Measurements from ENCODE around the gene WIPI1. TPM values are rescaled to one million over a fixed set of nuclear protein-coding genes. Genes with fewer than 3 reads are reported as not detected.

WIPI1 gene
- total RNA-seq, 1 donor from 2014 or later, result 39.0 TPM

- Mint-ChIP-seq H3K27ac (no peak overlapping the region), H3K4me1 (ENCODE audit: unreplicated experiment) (peaks cover 18% of the 10 kb centered on the region), H3K9me3 (no peaks in the 10 kb centered on the region), H3K4me3 (no peak overlapping the region), H3K36me3 (no peaks in the 10 kb centered on the region), H3K27me3 (no peaks in the 10 kb centered on the region)
- peak; percentile 42 for DNase-seq (ENCODE audit: extremely low spot score, unreplicated experiment)
- TF ChIP-seq CTCF (conservative IDR thresholded peaks at IDR 0.05), result no peak
Measured at GRCh38 chr17:68387435-68388218, 69.7 kb downstream of the WIPI1 start.

DNA sequence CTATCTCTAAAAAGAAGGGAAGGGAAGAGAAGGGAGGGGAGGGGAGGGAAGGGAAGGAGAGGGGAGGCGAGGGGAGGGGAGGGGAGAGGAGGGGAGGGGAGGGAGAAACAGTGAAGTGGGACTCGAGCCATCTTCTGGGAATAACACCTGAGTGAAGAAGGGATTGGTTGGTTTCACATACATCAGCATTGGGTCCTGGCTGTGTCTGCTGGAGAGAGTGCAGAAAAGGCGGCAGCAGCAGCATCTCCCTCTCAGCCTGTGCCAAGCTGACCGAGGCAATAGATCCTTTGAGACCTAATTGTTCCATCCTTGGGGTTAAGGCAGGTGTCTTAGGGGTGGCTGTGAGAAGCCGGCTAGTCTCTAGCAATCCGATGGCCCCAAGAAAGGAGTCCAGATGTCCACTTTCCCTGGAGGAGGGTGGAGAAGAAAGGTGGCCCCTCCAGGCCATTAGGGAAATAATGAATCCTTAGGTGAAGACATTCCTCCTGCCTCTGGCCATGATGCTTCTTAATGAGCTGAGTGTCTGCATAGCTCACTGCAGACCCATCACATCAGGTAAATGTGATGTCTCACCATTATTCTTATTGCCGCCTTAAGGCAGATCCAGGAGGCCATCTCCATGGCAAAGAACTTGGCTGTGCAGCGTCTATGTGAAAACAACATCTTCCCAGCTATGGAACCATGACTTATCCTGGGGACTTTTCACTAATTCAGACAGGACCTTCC is 71.6 kb downstream of the WIPI1 start:
- H3K36me3 Mint-ChIP-seq, result no peaks in the 10 kb centered on the region
- no peak for TF ChIP-seq CTCF (conservative IDR thresholded peaks at IDR 0.05)
- H3K4me1 Mint-ChIP-seq (ENCODE audit: unreplicated experiment), result peaks cover 24% of the 10 kb centered on the region
- no peaks in the 10 kb centered on the region for H3K27me3 Mint-ChIP-seq
- H3K27ac Mint-ChIP-seq, result no peak overlapping the region
- no peaks in the 10 kb centered on the region for H3K9me3 Mint-ChIP-seq
- no peak overlapping the region for H3K4me3 Mint-ChIP-seq
- no peak for DNase-seq (ENCODE audit: extremely low spot score, unreplicated experiment)

DNA sequence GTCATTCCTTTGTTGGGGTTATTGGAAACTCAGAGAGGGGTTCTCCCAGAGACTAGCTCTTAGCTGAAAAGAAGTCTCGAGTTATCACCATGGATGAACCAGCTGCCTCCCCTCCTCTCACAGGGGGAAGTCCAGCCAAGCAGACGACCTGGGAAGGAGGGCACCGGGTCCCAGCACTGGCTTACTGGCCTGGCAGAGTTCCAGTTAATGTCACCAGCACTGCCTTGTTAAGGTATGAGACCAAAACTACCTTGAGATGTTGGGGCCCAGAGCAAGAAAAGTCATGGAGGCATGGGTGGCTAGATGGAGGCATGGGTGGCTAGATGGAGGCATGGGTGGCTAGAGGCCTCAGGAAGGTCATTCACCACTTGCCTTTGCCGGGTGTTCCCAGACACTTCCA is 72.4 kb downstream of the WIPI1 start:
- Mint-ChIP-seq H3K27ac (no peak overlapping the region), H3K9me3 (no peaks in the 10 kb centered on the region)

GRCh38 chr17:68384471-68384870 is 72.8 kb downstream of the WIPI1 start:
- H3K36me3 Mint-ChIP-seq, result no peaks in the 10 kb centered on the region
- no peaks in the 10 kb centered on the region for H3K27me3 Mint-ChIP-seq
- no peak for DNase-seq (ENCODE audit: extremely low spot score, unreplicated experiment)
- H3K27ac Mint-ChIP-seq, result no peak overlapping the region
- no peak for TF ChIP-seq CTCF (conservative IDR thresholded peaks at IDR 0.05)
- H3K4me3 Mint-ChIP-seq, result no peak overlapping the region
- H3K4me1 Mint-ChIP-seq (ENCODE audit: unreplicated experiment), result peaks cover 28% of the 10 kb centered on the region
- H3K9me3 Mint-ChIP-seq, result no peaks in the 10 kb centered on the region

More for the DNA sequence above, 72.4 kb downstream of the WIPI1 start:
- H3K4me1 Mint-ChIP-seq (ENCODE audit: unreplicated experiment), result peaks cover 24% of the 10 kb centered on the region
- H3K27me3 Mint-ChIP-seq, result no peaks in the 10 kb centered on the region
- no peak for TF ChIP-seq CTCF (conservative IDR thresholded peaks at IDR 0.05)
- no peak overlapping the region for H3K4me3 Mint-ChIP-seq
- DNase-seq (ENCODE audit: extremely low spot score, unreplicated experiment), result no peak
- no peaks in the 10 kb centered on the region for H3K36me3 Mint-ChIP-seq

DNA sequence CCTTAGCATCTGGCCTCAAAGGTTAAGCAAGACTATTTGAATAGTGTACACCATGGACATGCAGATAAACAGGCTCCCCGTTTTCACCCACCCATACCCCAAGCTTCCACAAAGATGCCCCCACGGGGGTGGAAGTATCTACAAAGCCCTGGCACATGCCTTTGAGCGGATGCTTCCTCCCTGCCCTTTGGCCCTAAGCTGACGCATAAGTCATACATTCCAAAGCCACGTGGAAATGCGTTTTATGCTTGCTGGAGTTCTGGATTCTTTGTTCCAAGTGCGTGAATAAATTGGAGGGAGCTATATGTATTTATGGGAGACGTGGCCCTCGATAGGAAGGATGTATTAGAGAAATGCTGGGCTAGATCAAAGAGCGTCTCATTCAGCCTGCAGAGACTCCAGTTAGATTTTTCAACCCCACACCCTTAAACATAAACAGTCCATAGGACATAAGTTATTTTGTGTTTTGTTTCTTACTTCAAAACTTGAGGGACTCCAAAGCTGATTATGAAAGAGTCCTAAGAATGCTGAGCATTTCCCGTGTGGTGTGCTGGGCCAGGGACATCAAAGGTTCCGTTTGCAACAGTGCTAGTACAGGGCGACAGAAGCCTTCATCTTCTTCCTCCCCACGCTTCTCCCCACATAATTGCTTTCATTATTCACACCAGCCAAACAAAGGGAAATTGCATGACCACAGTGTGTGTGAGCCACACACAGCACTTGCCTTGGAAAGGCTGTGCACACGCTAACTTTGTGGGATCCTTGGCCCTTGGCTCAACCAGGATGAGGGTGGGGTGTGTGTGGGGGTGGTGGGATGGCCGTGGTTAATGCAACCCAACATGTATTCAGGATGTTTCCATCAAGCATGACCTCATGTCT is 73.6 kb downstream of the WIPI1 start:
- no peak overlapping the region for H3K27ac Mint-ChIP-seq

More for the DNA sequence above, 73.6 kb downstream of the WIPI1 start:
- Mint-ChIP-seq H3K27me3 (no peaks in the 10 kb centered on the region), H3K4me1 (ENCODE audit: unreplicated experiment) (peaks cover 31% of the 10 kb centered on the region), H3K36me3 (no peaks in the 10 kb centered on the region), H3K9me3 (no peaks in the 10 kb centered on the region), H3K4me3 (no peak overlapping the region)
- DNase-seq (ENCODE audit: extremely low spot score, unreplicated experiment), result no peak
- no peak for TF ChIP-seq CTCF (conservative IDR thresholded peaks at IDR 0.05)

All from type B pancreatic cell (in vitro differentiated cells).